GM12874 (cell line): ENCODE measurements around the gene LIFR.

Experiments
- TF ChIP-seq, protein P1 (sequence below): IDR thresholded peaks from 2 replicates; pipeline ENCODE4 v1.5.1; 2011; ENCODE audit warnings: low read depth, mild to moderate bottlenecking, control low read depth, low read length, moderate library complexity; ENCODE audit not compliant: insufficient read depth

Gene LIFR

DNA sequence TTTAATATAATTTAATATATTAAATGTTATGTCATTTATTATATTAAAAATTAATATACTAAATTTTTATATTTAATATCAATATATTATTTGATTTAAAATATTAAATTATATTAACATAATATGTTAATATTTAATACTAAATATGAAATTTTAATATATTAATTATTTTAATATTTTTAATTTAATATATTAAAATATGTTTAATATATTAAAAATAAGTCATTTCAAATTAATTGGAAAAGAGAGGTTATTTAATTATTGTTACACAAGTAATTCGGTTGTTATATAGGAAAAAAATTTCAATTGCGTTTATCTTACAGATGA, 114.2 kb downstream of the LIFR start:
- TF ChIP-seq, protein P1, sequence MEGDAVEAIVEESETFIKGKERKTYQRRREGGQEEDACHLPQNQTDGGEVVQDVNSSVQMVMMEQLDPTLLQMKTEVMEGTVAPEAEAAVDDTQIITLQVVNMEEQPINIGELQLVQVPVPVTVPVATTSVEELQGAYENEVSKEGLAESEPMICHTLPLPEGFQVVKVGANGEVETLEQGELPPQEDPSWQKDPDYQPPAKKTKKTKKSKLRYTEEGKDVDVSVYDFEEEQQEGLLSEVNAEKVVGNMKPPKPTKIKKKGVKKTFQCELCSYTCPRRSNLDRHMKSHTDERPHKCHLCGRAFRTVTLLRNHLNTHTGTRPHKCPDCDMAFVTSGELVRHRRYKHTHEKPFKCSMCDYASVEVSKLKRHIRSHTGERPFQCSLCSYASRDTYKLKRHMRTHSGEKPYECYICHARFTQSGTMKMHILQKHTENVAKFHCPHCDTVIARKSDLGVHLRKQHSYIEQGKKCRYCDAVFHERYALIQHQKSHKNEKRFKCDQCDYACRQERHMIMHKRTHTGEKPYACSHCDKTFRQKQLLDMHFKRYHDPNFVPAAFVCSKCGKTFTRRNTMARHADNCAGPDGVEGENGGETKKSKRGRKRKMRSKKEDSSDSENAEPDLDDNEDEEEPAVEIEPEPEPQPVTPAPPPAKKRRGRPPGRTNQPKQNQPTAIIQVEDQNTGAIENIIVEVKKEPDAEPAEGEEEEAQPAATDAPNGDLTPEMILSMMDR: no peak

DNA sequence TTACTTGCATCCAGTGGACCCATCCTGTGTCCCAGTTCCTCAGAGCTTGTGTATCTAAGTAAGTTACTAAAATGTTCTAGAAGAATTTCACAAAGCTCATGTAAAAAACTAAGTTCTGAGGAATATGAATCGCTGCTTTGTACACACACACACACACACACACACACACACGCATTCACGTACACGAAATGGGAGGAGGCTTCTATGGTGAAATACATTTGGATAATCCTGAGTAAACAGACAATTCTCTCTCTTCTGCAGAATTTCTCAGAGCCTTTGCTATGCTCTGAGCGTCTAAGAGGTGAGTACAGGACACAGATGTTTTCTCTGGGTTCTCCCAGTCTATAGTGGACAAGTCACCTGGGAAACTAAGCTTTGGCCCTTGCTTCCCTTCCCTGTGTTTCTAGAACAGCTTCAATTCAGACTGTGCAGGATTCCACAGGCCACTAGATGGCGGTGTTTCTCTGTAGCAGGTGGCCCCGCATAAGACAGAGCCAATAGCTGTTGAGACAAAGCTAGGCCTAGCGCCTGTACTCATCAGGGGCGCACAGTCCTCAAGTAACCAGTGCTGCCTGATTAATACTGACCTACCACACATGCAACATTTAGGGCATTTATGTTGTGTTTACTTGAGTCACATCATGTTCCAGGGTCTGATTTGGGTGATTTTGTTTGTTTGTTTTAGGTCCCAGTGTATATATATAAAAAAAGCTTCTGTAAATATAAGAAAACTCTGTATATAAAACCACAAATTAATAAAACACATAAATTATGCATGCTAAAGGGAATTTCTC, 114.8 kb downstream of the LIFR start:
- TF ChIP-seq, protein P1: peak; percentile 88

DNA sequence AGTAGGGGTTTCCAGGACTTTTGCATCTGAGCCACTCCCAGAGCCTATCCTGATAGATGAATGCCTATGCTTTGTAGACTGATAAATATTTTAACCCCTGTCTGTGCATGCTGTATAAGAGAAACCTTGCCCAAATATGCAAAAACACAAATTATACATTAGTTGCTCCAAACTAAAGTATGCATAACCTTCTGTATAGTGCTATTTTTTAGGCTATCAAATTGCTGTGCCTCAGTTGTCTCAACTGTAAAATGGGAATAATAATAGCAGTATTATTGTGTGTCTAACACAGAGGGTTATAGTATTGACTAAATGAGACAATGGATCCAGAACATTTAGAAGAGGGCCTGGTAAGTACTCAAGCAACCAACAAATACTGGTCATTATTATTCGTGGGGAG, 117.7 kb downstream of the LIFR start:
- TF ChIP-seq, protein P1: no peak

DNA sequence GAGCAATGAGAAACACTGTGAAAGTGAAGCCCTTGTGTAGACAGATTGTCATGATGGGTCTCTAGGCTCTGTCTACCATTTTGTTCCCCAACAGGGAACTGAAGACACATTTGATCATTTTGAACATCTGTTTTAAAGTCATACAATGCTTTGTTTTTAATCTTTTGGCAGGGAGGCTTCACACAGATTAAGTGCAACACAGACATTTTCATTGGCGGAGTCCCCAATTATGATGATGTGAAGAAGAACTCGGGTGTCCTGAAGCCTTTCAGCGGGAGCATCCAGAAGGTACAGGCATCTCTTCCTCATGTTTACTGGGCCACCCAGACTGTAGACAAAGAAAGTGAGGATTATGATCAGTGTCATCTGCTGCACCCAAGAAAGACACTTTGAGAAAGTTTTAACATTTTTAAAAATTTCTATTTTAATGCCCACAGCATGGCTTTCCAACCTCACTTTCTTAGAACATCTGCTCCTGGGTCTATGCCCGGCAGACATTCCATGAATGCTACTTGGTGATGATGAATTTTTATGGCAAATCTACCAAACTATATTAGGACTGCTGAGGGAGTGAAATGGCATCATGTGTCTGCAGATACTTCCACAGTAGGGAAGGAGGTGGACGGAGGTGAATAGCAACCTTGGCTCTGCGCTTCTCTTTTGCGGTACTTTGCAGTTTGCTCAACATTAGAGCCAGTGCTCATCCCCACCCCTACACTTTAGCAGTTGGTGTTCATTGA, 121.3 kb downstream of the LIFR start:
- TF ChIP-seq, protein P1: no peak

DNA sequence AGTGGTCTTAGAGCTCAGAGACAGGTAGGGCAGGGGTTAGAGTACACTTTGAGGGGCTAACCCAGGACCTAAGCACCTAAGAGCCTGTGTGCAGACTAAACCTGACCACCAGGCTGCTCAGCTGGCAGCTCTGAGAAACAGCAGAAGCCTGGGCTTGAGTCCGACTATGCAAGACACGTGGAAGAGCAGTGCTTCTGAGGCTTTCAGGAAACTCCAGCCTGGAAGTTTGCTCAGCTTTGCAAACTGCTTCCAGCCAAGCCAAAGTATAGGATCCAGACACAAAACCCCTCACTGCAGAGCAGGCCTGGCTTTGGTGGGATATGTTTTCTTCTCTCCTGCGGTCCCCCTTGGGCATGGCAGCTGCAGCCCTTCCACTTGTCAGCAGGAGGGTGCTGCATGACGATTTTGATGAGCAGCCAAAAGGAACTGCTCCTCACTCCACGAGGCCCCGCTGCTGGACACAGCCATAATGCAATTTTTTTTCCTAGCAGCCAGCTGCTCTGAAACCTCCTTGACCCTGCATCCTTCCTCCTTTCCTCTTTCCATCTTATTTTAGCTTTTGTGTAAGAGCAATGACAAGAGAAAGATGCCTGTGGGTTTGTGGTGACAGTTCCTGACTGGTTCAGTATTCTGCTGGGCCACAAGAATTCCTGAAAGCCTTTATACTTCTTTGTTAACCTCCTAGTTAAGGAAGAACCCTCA, 123.1 kb downstream of the LIFR start:
- TF ChIP-seq, protein P1: no peak

DNA sequence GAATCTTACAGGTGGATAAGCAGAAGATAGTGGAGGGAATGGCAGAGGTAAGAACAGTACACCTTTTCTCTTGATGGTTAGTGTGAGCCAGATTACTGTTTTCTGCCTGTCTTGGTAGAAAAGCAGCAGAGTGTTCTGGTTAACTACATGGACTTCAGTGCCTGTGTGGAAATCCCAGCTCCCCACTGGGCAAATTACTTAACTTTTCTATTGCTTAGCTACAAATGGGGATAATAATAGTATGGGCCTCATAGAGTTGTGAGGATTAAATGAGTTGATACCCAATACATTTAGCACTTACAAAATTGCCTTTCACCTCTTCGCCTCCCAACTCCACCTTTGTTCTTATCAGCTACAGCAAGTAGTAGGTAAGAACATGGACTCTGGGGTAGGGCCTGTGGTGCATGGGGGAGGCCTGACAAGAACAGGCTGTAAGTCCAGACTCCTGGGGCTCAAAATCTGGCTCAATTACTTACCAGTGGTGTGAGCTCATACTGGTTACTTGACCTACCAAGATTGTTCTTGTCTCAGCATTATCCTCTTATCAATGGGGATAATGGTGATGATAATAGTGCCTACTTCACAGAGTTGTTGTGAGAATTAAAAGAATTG, 125.1 kb downstream of the LIFR start:
- TF ChIP-seq, protein P1: no peak
